SJSA1 (cell line): ENCODE data around the gene TEAD3. TPM values are rescaled to one million over a fixed set of nuclear protein-coding genes. Genes with fewer than 3 reads are reported as not detected.
"Not testable (repeated sequence)": the region's sequence is repeated elsewhere in the genome, so short reads cannot be mapped to it uniquely, and the experiment has no call there.

Experiments
- DNase-seq, 2 experiments: peaks; one replicate each; pipeline ENCODE4 v3.0.0-alpha.2; 2015 to 2020; ENCODE audit warnings: low spot score in 2 of 2, low read depth in 1 of 2
- H3K27ac ChIP-seq: fragments of 250-450 bp; sonication (Bioruptor Pico); 2 replicates; pipeline ENCODE4 v1.5.1; 2020; ENCODE audit warnings: mild to moderate bottlenecking, moderate library complexity
- H3K27me3 ChIP-seq: fragments of 250-450 bp; sonication (Bioruptor Pico); replicated peaks from 2 replicates; pipeline ENCODE4 v1.5.1; 2020; ENCODE audit warnings: mild to moderate bottlenecking, moderate library complexity
- H3K36me3 ChIP-seq: fragments of 250-450 bp; sonication (Bioruptor Pico); 2 replicates; pipeline ENCODE4 v1.5.1; 2020; ENCODE audit warnings: mild to moderate bottlenecking
- H3K4me1 ChIP-seq: fragments of 250-450 bp; sonication (Bioruptor Pico); replicated peaks from 2 replicates; pipeline ENCODE4 v1.6.1; 2021; ENCODE audit warnings: mild to moderate bottlenecking
- H3K4me3 ChIP-seq: fragments of 250-450 bp; sonication (Bioruptor Pico); 2 replicates; pipeline ENCODE4 v1.5.1; 2020; ENCODE audit warnings: mild to moderate bottlenecking
- H3K9me3 ChIP-seq: fragments of 250-450 bp; sonication (Bioruptor Pico); replicated peaks from 2 replicates; pipeline ENCODE4 v1.5.1; 2020; ENCODE audit warnings: mild to moderate bottlenecking
- total RNA-seq: library from RNA; depleted of rRNA; stranded (reverse); fragments of >200 nt; shearing (Covaris generic); gene quantifications from 2 replicates; pipeline ENCODE4 v1.2.3, GENCODE V29; 2014

TEAD3 gene
- total RNA-seq, 1 experiment from 2014 or later: 24.4 TPM

DNA sequence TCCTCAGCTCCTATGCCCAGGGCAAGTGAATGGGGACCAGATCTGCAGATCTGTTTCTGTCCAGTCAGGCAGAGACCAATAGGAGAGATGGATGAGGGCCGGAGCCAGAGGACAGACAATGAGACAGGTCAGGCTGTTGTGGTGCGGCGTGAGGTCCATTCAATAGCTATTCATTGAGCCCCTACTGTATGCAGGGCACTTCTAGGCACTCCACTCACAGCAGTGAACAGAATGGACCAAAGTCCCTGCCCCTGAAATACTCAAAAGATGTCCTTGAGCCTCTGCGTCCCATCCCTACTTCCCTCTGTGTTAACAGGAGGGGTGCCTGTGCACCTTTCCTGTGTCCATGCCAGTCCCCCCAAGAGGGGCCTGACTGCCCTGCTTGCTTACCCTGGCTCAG lies 24.4 kb upstream of the TEAD3 start:
- no peaks in the 10 kb centered on the region for H3K9me3 ChIP-seq
- H3K27me3 ChIP-seq: no peaks in the 10 kb centered on the region
- H3K27ac ChIP-seq: no peak overlapping the region
- H3K4me3 ChIP-seq: no peak overlapping the region
- H3K4me1 ChIP-seq: peaks cover 5% of the 10 kb centered on the region; the same call in 1 of the 2 replicates
- DNase-seq: no peak
- no peaks in the 10 kb centered on the region for H3K36me3 ChIP-seq

DNA sequence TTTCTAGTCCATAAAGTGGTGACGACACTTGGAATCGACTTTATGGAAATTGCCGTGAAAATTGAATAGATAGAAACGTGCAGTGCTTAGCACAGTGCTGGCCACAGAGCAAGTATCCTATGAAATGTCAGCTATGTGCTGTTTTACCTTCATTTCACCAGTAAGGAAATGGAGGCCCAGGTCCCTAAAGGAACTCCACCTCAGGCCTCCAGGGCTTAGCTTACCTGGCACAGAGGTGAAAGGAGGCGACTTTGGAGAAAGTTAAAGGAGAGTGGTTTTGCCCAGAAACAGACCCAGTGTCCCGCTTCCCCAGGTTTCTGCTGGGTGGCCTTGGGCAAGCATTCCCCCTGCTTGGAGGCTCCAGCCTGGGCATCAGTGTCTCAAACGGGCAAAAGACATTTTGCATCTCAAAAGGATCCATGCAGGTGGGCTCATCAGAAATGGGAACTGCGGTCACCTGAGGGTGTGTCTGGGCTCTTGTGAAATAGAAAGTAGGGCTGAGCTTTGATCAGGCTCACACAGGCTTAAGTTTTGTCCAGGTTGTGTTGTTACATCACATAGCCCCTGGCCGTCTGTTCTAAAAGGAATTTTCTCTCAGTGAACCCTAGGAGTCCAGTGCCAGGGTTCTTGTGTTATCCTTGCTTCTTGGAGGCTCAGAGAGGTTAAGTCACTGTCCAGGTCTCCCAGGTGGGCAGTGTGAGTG lies 22.6 kb upstream of the TEAD3 start:
- Histone ChIP-seq H3K4me1 (peaks cover 5% of the 10 kb centered on the region; the same call in 1 of the 2 replicates), H3K27me3 (no peaks in the 10 kb centered on the region), H3K4me3 (no peak overlapping the region), H3K27ac (no peak overlapping the region), H3K36me3 (no peaks in the 10 kb centered on the region), H3K9me3 (no peaks in the 10 kb centered on the region)
- no peak for DNase-seq

DNA sequence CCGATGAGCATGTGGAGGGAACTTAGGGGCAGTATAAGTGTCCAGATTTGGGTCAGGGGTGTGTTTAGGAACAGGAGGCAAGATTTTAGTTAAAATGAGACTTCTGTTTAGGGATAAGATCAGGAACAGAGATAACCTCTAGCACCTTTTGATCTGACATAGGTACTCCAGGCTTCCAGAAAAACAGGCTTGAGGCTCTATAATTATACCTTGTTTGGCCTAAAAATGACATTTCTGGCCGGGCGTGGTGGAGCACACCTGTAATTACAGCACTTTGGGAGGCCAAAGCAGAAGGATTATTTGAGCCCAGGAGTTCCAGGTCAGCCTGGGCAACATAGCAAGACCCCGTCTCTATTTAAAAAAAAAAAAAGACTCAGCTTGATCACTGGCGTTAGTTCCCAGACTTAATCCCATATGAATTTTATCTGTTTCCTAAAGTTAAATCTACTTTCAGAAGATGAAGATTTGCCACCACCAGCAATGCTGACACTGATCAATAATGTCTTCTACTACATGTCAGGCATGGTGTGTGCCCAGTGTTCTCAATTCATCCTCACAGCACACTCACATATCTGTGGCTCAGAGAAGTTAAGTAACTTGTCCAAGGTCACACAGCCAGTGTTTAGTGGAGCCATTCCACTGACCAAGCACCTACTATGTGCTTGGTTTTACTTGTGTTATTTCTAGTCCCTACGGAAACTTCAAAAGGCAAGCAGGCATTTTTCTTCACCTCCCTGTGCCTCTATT lies 21.9 kb upstream of the TEAD3 start:
- H3K27me3 ChIP-seq: no peaks in the 10 kb centered on the region
- no peaks in the 10 kb centered on the region for H3K36me3 ChIP-seq
- H3K9me3 ChIP-seq: no peaks in the 10 kb centered on the region
- peaks cover 5% of the 10 kb centered on the region; the same call in 1 of the 2 replicates for H3K4me1 ChIP-seq
- H3K27ac ChIP-seq: no peak overlapping the region
- no peak for DNase-seq
- H3K4me3 ChIP-seq: no peak overlapping the region

DNA sequence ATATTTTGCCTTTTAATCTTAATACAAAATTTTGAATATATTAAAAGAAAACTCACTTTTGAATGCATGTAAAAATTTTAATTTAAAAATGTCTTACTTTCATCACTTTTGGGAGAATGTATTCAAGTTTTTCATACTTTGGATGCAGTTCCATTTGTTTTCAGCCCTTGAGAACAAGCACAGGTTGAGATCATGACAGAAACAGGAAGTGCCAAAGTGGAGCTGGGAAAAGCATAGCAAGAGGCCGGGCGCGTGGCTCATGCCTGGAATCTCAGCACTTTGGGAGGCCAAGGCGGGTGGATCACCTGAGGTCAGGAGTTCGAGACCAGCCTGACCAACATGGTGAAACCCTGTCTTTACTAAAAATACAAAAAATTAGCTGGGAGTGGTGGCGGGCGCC lies 21.1 kb upstream of the TEAD3 start:
- H3K9me3 ChIP-seq, H3K36me3 ChIP-seq, H3K4me1 ChIP-seq, H3K27ac ChIP-seq, DNase-seq, H3K4me3 ChIP-seq, H3K27me3 ChIP-seq: not testable (repeated sequence)

DNA sequence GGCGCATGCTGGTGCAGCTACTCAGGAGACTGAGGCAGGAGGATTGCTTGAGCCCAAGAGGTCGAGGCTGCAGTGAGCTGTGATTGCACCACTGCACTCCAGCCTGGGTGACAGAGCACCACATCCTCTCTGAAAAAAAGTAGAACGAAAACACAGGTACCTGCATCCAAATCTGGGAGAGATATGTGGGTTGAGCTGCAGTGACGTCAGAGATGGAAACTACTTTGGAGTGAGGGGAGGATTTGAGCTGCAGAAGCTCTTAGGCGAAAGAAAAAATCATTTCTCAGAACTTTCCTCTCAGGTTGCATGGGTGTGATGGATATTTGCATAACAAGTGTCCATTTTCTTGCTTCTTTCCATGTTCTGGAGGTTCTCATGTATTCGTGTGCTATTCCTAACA lies 19.8 kb upstream of the TEAD3 start:
- Histone ChIP-seq H3K4me1 (no peaks in the 10 kb centered on the region), H3K27me3 (no peaks in the 10 kb centered on the region), H3K27ac (no peak overlapping the region), H3K36me3 (no peaks in the 10 kb centered on the region), H3K4me3 (no peak overlapping the region), H3K9me3 (no peaks in the 10 kb centered on the region)
- no peak for DNase-seq

DNA sequence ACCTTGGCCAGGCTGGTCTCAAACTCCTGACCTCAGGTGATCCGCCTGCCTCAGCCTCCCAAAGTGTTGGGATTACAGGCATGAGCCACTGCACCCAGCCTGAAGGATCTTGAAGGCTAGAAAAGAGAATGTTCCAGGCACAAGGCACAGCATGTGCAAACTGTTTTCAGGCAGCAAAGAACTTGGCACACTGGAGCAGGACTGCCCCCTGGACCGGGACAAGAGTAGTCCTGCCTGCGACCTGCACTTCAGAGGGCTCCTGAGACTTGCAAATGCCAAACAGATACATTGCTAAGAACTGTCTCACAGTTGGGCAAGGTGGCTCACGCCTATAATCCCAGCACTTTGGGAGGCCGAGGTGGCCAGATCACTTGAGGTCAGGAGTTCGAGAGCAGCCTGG lies 19.1 kb upstream of the TEAD3 start:
- not testable (repeated sequence) for DNase-seq, H3K36me3 ChIP-seq, H3K9me3 ChIP-seq, H3K27ac ChIP-seq, H3K4me1 ChIP-seq, H3K27me3 ChIP-seq, H3K4me3 ChIP-seq

DNA sequence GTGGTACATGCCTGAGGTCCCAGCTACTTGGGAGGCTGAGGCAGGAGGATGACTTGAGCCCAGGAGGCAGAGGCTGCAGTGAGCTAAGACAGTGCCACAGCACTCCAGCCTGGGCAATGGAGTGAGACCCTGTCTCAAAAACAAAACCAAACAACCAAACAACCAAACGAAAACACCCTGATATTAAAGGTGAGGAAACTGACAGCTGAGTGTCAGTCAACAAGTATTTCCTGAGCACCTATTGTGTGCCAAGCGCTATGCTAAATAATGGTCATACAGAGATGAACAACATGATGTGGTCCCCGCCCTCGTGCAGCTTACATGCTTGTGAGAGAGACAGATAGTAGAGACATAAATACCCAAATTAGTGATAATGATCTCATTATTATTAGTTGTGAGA lies 17.7 kb upstream of the TEAD3 start:
- H3K27me3 ChIP-seq: no peaks in the 10 kb centered on the region
- no peak overlapping the region for H3K27ac ChIP-seq
- H3K36me3 ChIP-seq: no peaks in the 10 kb centered on the region
- DNase-seq: no peak
- H3K4me1 ChIP-seq: no peaks in the 10 kb centered on the region
- no peaks in the 10 kb centered on the region for H3K9me3 ChIP-seq
- no peak overlapping the region for H3K4me3 ChIP-seq

DNA sequence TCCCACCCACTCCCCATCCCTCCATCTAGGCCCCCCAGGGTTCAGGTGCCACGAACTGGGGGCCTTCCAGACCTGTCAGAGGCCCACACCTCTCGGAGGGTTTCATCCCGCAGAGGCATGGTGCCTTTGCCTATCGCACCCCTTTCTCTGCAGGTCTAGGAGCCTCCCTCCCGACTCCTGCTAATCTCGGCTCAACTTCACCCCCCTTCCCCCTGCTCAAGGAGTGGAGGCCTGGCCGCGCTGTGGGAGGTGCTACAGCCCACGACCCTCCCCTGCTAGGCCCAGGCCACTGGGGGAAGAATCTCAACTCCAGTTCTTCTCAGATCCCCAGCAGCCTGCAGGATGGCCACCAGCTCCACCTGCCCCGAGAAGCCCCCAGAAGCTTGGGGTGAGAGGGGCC lies 15.9 kb upstream of the TEAD3 start, which contains the start of gene TULP1:
Gene TULP1 (minus strand): TSS at position 157 of the 400 bp plus-strand sequence. CDS start 38 bp downstream, at position 119.
- H3K36me3 ChIP-seq: no peaks in the 10 kb centered on the region
- H3K27me3 ChIP-seq: no peaks in the 10 kb centered on the region
- H3K4me1 ChIP-seq: no peaks in the 10 kb centered on the region
- H3K4me3 ChIP-seq: no peak within 1 kb of the TSS
- H3K27ac ChIP-seq: no peak within 1 kb of the TSS
- no peak for DNase-seq
- no peaks in the 10 kb centered on the region for H3K9me3 ChIP-seq

DNA sequence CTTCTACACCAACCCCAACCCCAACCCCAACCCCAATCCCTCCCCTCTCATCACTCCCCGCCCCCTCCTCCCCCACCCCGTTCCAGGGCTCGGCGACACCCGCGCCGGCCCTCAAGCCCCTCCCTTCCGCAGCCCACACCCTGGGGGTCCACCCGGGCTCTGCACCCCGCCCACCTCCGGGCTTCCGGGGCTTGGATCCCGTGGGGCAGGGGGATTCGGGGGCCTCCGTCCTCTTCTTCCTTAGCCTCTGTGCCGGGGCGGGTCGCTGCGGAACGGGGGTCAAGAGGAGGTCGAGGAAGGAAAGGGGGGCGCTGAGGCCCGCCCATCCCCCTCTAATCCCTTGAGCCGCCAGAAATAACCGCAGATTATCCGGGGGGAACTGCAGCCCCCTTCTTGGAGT lies 15.1 kb upstream of the TEAD3 start:
- DNase-seq: no peak
- H3K27me3 ChIP-seq: no peaks in the 10 kb centered on the region
- no peak overlapping the region for H3K27ac ChIP-seq
- no peak overlapping the region for H3K4me3 ChIP-seq
- no peaks in the 10 kb centered on the region for H3K36me3 ChIP-seq
- H3K9me3 ChIP-seq: no peaks in the 10 kb centered on the region
- H3K4me1 ChIP-seq: no peaks in the 10 kb centered on the region

DNA sequence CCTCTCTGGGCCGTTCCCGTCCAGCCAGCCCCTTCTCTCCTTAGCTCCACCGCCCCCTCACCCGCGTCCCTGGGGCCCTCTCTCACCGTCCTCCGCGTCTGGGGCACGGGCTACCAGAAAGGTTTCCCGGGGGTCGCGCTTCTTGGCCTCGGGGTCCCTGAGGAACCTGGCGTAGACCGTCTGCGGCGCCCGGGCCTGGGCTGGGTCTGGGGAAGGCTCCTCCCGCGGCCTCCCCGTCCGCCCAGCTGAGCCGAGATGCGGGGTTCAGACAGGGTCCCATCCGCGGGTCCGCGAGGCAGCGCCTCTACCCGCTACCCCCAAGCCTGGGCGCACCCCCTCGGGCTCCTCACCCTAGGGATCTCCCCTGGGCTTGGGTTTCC lies 14.7 kb upstream of the TEAD3 start:
- no peak overlapping the region for H3K27ac ChIP-seq
- no peaks in the 10 kb centered on the region for H3K27me3 ChIP-seq
- no peaks in the 10 kb centered on the region for H3K36me3 ChIP-seq
- DNase-seq: no peak
- H3K9me3 ChIP-seq: no peaks in the 10 kb centered on the region
- H3K4me1 ChIP-seq: no peaks in the 10 kb centered on the region
- no peak overlapping the region for H3K4me3 ChIP-seq

DNA sequence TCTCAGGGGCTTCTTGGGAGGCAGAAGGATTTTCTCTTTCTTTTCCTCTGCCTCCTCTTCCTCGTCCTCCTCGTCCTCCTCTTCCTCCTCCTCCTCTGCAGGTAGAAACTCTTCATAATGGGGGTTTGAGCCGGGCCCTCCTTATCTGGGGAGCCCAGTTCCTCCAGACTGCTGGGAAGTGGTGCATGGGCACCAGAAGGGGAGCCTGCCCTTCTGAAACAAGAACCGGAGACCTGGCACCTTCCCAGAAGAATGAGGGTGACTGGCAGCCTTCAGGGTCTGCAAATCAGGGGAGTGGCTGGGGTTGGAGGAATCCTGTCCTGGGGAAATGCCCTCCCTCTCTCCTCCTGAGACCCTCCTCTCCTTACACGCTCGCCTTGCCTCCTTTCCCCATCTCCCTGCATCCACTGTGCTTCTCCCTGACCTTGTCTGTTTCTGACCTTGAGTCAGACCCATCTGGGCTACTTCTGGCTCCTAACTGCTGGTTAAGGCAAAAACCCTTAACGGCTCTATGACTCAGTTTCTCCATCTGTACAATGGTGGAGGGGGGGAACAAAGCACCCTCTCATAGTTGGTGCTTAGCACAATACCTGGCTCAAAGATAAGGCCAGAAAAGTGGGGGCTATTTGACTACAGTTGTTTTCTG lies 14.2 kb upstream of the TEAD3 start:
- Histone ChIP-seq H3K9me3 (no peaks in the 10 kb centered on the region), H3K27me3 (no peaks in the 10 kb centered on the region), H3K27ac (no peak overlapping the region), H3K4me3 (no peak overlapping the region), H3K36me3 (no peaks in the 10 kb centered on the region), H3K4me1 (no peaks in the 10 kb centered on the region)
- DNase-seq: no peak

DNA sequence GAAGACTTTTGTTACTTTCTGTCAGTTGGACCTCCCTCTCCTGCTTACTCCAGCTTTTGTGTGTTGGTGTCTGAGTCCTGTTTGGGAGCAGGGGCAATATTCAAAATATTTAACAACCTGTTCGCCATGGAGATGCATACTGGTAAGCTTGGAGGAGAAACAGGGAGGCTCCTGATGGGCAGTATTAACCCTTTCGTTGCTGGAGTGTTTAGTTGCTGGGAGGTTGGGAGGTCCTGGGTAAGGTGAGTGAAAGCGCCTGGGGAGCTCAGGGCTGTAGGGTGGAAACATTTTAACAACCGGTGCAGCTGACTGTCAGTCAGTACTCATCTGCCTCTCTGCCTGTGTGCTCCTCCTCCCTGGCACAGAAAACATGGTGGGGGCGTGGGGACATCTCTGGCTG lies 11.7 kb upstream of the TEAD3 start:
- Histone ChIP-seq H3K36me3 (no peaks in the 10 kb centered on the region), H3K4me3 (no peak overlapping the region), H3K27me3 (no peaks in the 10 kb centered on the region), H3K9me3 (no peaks in the 10 kb centered on the region), H3K4me1 (no peaks in the 10 kb centered on the region), H3K27ac (no peak overlapping the region)
- no peak for DNase-seq

DNA sequence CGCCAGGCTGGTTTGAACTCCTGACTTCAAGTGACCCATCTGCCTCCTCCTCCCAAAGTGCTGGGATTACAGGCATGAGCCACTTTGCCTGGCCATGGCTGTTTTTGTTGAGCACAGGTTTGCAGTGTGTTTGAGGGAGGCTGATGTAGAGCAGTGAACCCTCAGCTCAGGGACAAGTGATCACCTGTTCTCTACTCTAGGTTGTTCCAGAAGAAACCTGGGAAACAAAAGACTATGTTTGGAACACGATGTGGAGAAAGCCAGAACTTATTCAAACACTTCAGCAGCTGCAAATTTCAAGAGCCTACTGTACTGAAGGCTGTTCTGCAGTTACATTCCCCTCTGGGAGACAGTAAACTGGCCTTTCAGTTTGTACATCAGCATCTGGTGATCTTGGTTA lies 11.1 kb upstream of the TEAD3 start:
- DNase-seq: no peak
- H3K4me3 ChIP-seq: no peak overlapping the region
- no peaks in the 10 kb centered on the region for H3K36me3 ChIP-seq
- H3K9me3 ChIP-seq: no peaks in the 10 kb centered on the region
- no peaks in the 10 kb centered on the region for H3K4me1 ChIP-seq
- H3K27me3 ChIP-seq: no peaks in the 10 kb centered on the region
- no peak overlapping the region for H3K27ac ChIP-seq

DNA sequence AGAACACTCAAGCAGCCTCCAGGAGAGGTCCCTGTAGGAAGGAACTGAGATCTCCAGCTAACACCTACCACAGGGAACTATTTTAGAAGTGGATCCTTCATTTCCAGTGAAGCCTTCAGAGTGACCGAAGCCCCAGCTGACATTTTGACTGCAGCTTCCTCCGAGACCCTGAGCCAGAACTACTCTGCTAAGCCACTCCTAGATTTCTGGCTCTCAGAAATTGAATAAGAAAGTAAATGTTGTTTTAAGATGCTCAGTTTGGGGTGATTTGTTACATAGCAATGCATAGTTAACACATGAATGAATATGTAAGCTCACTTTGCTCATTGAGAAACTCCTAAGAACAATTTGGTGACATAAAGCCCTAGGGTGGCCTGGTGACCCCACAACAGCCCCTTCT lies 10.3 kb upstream of the TEAD3 start:
- H3K9me3 ChIP-seq: no peaks in the 10 kb centered on the region
- DNase-seq: no peak
- no peaks in the 10 kb centered on the region for H3K36me3 ChIP-seq
- H3K4me3 ChIP-seq: no peak overlapping the region
- no peaks in the 10 kb centered on the region for H3K4me1 ChIP-seq
- no peak overlapping the region for H3K27ac ChIP-seq
- H3K27me3 ChIP-seq: no peaks in the 10 kb centered on the region
